Esophagus squamous epithelium (tissue), 5 donors: ENCODE results near the gene ACTR10. TPM values are rescaled to one million over a fixed set of nuclear protein-coding genes. Genes with fewer than 3 reads are reported as not detected.

Experiments used
- DNase-seq: peaks from one replicate; lab custom pipeline; 2025; lab: John Stamatoyannopoulos, UW
- H3K27ac ChIP-seq, 4 donors: fragments of 200-600 bp; sonication (generic); one replicate each; pipeline ENCODE4 v1.5.1; 2016 to 2019; ENCODE audit warnings: mild to moderate bottlenecking in 1 of 4
- H3K27me3 ChIP-seq, 4 donors: fragments of 200-600 bp; sonication (generic); 1 replicate in 3 of 4; 2 replicates in 1 of 4; pipeline versions ENCODE4 v1.5.1 to v1.6.0; 2017 to 2021; ENCODE audit warnings: antibody characterized with exemption in 1 of 4
- H3K36me3 ChIP-seq, 3 donors: fragments of 200-600 bp; sonication (generic); one replicate each; pipeline ENCODE4 v1.5.1; 2016 to 2019
- H3K4me1 ChIP-seq, 3 donors: fragments of 200-600 bp; sonication (generic); one replicate each; pipeline ENCODE4 v1.5.1; 2017 to 2019
- H3K4me3 ChIP-seq, 4 donors: fragments of 200-600 bp; sonication (generic); 1 replicate in 3 of 4; 2 replicates in 1 of 4; pipeline ENCODE4 v1.5.1; 2016 to 2019; ENCODE audit warnings: mild to moderate bottlenecking in 2 of 4, moderate library complexity in 1 of 4
- H3K9me3 ChIP-seq, 3 donors: fragments of 200-600 bp; sonication (generic); one replicate each; pipeline ENCODE4 v1.5.1; 2016 to 2019
- POLR2A ChIP-seq, 4 donors: fragments of 450-650 bp; IDR thresholded peaks; one replicate each; pipeline ENCODE4 v1.6.1; 2017; ENCODE audit warnings: antibody characterized with exemption in 4 of 4, mild to moderate bottlenecking in 4 of 4, moderate library complexity in 3 of 4
- WGBS, 2 donors: methylation state at CpG; one replicate each; pipeline ENCODE4 v1.1.5; 2018; 5-methylcytosine and 5-hydroxymethylcytosine counted together
- intact Hi-C: fragments of 100-400 bp; cut with DNase I; formaldehyde crosslinking; loops from one replicate; pipeline ENCODE4 v1.15.0; 2022
- total RNA-seq, 4 donors: library from RNA; depleted of rRNA; stranded (reverse); fragments of >200 nt; gene quantifications; one replicate each; pipeline ENCODE4 v1.1.0, GENCODE V29; 2016
- TF ChIP-seq, protein P1 (sequence below), 6 experiments: fragments of 450-650 bp in 4 of 6; fragments of 200-600 bp in 2 of 6; sonication (generic) in 2 of 6; IDR thresholded peaks; one replicate each; pipeline ENCODE4 v1.5.1; 2016 to 2019; ENCODE audit warnings: antibody characterized with exemption in 6 of 6, mild to moderate bottlenecking in 4 of 6, moderate library complexity in 4 of 6
- donor health status: DM: yes; HTN: yes; CAD: no.

ACTR10 gene
- total RNA-seq, 4 donors from 2014 or later = 19.2 to 62.6 (median 39.4) TPM

DNA sequence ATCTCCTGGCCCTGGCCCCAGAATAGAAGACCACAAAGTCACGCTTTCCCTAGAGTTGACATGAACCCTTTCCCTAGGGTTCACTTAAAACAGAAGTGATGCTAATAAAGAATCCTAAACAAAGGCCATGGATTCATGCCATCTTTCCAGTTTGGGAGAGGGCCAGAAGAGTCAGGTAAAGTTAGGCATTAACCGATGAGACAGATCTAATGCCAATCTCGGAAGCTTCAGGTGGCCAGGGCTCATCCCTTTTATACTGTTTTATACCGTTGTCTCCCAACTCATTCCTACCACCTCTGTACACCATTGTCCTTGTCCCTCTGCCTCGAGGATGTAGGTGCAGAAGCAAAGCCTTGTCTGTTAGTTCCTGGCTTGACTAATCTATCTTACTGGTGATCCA lies 22.8 kb upstream of the ACTR10 start:
- H3K4me3 ChIP-seq = no peak overlapping the region
- TF ChIP-seq POLR2A (IDR thresholded peaks at IDR 0.05) = no peak
- TF ChIP-seq, protein P1, sequence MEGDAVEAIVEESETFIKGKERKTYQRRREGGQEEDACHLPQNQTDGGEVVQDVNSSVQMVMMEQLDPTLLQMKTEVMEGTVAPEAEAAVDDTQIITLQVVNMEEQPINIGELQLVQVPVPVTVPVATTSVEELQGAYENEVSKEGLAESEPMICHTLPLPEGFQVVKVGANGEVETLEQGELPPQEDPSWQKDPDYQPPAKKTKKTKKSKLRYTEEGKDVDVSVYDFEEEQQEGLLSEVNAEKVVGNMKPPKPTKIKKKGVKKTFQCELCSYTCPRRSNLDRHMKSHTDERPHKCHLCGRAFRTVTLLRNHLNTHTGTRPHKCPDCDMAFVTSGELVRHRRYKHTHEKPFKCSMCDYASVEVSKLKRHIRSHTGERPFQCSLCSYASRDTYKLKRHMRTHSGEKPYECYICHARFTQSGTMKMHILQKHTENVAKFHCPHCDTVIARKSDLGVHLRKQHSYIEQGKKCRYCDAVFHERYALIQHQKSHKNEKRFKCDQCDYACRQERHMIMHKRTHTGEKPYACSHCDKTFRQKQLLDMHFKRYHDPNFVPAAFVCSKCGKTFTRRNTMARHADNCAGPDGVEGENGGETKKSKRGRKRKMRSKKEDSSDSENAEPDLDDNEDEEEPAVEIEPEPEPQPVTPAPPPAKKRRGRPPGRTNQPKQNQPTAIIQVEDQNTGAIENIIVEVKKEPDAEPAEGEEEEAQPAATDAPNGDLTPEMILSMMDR (IDR thresholded peaks at IDR 0.05) = no peak
- H3K4me1 ChIP-seq = no peaks in the 10 kb centered on the region
- no peak for DNase-seq
- no peaks in the 10 kb centered on the region for H3K36me3 ChIP-seq
- no peaks in the 10 kb centered on the region for H3K27me3 ChIP-seq
- intact Hi-C loops = no loop called here
- H3K9me3 ChIP-seq = no peaks in the 10 kb centered on the region
- no peak overlapping the region for H3K27ac ChIP-seq
- 57 to 63% methylated on average over 5 of the region's 5 CpGs for WGBS, 2 donors

DNA sequence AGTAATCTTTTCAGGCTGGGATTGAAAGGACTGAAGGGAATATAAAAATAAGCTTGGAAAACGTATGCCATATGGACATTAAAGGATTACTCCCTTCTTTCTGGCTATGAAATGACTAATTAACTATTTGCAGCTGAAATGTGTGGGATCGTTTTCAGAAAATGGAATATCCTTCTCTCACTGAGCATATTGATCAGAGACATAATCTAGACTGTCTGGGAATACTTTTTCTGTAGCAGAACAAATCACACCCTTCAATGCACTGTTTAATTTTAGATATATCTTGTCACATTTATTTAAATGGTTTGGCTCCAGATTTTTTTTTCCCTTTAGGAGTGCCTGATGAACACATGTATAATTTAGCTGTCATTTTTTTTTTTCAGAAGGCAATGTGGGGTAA lies 10.8 kb upstream of the ACTR10 start:
- intact Hi-C loops = no loop called here
- no peak overlapping the region for H3K4me3 ChIP-seq
- WGBS, 2 donors = 55 to 59% methylated on average over 2 of the region's 2 CpGs
- H3K27ac ChIP-seq = no peak overlapping the region
- H3K36me3 ChIP-seq = no peaks in the 10 kb centered on the region
- TF ChIP-seq, protein P1 (IDR thresholded peaks at IDR 0.05) = no peak
- TF ChIP-seq POLR2A (IDR thresholded peaks at IDR 0.05) = no peak
- H3K27me3 ChIP-seq = no peaks in the 10 kb centered on the region
- H3K4me1 ChIP-seq = no peaks in the 10 kb centered on the region
- DNase-seq = no peak
- no peaks in the 10 kb centered on the region for H3K9me3 ChIP-seq

GRCh38 chr14:58191763-58192601 lies 8.0 kb upstream of the ACTR10 start:
- no peaks in the 10 kb centered on the region for H3K36me3 ChIP-seq
- intact Hi-C loops = no loop called here
- H3K9me3 ChIP-seq = no peaks in the 10 kb centered on the region
- DNase-seq = no peak
- WGBS, 2 donors = 66% methylated on average over 3 of the region's 3 CpGs
- no peak for TF ChIP-seq POLR2A (IDR thresholded peaks at IDR 0.05)
- TF ChIP-seq, protein P1 (IDR thresholded peaks at IDR 0.05) = no peak
- H3K4me3 ChIP-seq = no peak overlapping the region
- no peaks in the 10 kb centered on the region for H3K4me1 ChIP-seq
- no peaks in the 10 kb centered on the region for H3K27me3 ChIP-seq
- no peak overlapping the region for H3K27ac ChIP-seq

GRCh38 chr14:58193542-58193941 lies 6.4 kb upstream of the ACTR10 start:
- H3K27me3 ChIP-seq = no peaks in the 10 kb centered on the region
- 56 to 61% methylated on average over 2 of the region's 2 CpGs for whole genome bisulfite sequencing, 2 donors
- DNase-seq = no peak
- TF ChIP-seq POLR2A (IDR thresholded peaks at IDR 0.05) = no peak
- TF ChIP-seq, protein P1 (IDR thresholded peaks at IDR 0.05) = no peak
- no peaks in the 10 kb centered on the region for H3K4me1 ChIP-seq
- intact Hi-C loops = no loop called here
- H3K36me3 ChIP-seq = no peaks in the 10 kb centered on the region
- H3K27ac ChIP-seq = no peak overlapping the region
- no peaks in the 10 kb centered on the region for H3K9me3 ChIP-seq
- no peak overlapping the region for H3K4me3 ChIP-seq

DNA sequence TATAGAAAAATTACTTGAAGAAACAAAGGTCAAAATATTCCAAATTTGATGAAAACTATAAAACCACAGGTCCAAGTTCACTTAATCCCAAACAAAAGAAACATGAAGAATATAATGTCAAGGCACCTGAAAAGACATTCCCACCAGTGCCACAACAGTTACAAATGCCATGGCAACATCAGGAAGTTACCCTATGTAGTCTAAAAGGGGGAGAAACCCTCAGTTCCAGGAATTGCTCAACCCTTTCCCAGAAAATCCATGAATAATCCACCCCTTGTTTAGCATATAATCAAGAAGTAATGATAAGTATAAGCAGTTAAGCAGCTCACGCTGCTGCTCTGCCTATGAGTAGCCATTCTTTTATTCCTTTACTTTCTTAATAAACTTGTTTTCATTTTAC lies 3.8 kb upstream of the ACTR10 start:
- no peaks in the 10 kb centered on the region for H3K36me3 ChIP-seq
- peaks cover 4 to 15% (median 5%) of the 10 kb centered on the region in 3 donors for H3K4me1 ChIP-seq
- no peak overlapping the region for H3K27ac ChIP-seq
- intact Hi-C loops = no loop called here
- no peak for TF ChIP-seq POLR2A (IDR thresholded peaks at IDR 0.05)
- TF ChIP-seq, protein P1 (IDR thresholded peaks at IDR 0.05) = no peak
- H3K4me3 ChIP-seq = no peak overlapping the region
- 68 to 84% methylated on average over 1 of the region's 1 CpG for WGBS, 2 donors
- no peaks in the 10 kb centered on the region for H3K9me3 ChIP-seq
- DNase-seq = no peak
- no peaks in the 10 kb centered on the region for H3K27me3 ChIP-seq
